ENCODE measurements around the gene SGTA.
A peak's percentile ranks its signal among the peaks of the same experiment; 100 is the strongest.
"Not testable (repeated sequence)": the region's sequence is repeated elsewhere in the genome, so short reads cannot be mapped to it uniquely, and the experiment has no call there.

SGTA gene

DNA sequence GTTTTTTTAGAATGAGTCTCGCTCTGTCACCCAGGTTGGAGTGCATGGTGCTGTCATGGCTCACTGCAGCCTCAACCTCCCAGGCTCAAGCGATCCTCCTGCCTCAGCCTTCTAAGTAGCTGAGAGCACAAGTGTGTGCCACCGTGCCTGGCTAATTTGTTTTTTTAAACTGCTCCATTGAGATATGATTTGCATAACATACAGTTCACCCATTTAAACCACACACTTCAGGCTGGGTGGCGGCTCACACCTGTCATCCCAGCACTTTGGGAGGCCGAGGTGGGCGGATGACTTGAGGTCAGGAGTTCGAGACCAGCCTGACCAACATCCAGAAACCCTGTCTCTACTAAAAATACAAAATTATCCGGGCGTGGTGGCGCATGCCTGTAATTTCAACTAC, 9.6 kb upstream of the SGTA start:
- DNase-seq: not testable (repeated sequence)

DNA sequence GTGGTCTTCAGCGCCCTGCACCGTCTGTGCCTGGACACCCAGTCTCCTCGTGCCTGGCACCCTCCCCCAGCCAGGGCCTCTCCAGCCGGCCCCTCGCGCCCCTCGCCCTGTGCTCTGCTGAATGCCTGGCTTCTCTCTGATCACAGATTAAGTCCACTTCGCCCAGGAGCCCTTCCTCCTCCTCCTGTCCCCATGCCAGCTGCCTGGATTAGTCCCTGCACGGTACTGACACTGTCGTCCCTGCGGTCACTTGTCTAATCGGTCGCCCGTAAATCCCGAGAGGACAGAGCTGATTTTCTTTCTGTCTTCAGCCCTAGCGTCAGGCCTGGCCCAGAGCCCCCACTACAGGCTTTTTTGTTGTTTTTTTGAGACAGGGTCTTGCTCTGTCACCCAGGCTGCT, 8.8 kb upstream of the SGTA start:
- no peak for DNase-seq

DNA sequence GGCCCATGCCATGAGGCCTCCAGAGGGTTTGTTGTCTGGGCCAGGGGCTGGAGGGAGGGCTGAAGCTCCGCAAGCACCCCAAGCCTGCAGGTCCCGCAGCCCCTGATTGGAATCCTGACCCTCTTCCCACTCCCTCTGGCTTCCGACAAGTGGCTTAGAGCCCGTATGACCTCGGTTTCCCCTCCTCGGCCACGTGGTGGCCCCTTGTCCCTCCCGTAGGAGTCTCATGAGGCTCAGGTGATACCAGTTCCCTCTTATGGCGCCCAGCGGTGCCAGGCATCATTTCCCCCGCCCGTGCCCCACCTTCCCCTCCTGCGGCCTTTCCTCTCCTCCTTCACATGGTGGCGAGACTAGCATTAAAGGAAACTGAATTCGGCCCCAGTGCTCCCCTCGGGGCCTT, 8.4 kb upstream of the SGTA start:
- DNase-seq: no peak

DNA sequence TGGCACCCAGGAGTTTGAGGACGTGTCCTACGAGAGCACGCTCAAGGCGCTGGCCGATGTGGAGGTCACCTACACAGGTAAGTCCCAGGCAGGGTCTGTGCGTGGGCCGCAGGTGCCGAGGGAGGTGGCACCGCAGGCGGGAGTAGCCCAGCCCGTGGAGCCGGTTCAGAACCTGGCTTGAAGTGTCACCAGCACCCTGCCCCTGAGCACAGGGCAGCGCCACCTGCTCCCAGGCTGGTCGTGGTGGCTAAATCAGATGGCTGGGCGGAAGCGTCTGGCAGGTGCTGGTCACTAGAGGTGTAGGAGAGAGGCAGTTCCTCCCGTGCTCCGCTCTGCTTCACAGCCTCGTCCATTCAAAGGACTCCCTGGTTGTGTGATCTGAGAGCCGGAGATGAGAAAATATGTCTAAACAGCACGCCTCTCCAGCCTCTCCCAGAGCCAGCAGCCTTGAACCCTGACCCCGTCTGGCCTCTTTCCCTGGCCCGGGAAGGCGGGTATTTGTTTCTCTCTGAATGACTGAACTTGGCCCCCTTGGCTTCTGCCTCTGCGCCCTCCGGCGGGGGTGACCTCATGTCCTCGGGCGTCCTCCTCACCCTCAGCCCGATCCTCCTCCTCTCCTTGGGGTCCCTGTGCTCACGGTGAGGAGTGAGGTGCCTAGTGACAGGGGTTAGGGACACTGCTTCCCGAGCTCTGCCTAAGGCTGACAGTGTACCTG, 7.6 kb upstream of the SGTA start:
- no peak for DNase-seq

DNA sequence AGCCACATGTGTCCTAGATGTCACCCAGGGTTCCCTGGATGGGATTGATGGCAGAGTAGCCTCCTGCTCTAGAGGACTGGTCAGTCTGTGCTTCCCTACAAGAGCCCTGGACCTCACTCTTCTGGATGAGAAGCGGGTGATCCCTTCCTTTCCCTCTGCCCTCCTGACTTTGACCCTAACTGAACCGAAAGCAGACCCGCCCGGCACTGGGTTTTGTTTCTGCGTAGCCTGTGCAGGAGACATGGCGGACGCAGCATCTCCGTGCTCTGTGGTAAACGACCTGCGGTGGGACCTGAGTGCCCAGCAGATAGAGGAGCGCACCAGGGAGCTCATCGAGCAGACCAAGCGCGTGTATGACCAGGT, 7.1 kb upstream of the SGTA start:
- no peak for DNase-seq

DNA sequence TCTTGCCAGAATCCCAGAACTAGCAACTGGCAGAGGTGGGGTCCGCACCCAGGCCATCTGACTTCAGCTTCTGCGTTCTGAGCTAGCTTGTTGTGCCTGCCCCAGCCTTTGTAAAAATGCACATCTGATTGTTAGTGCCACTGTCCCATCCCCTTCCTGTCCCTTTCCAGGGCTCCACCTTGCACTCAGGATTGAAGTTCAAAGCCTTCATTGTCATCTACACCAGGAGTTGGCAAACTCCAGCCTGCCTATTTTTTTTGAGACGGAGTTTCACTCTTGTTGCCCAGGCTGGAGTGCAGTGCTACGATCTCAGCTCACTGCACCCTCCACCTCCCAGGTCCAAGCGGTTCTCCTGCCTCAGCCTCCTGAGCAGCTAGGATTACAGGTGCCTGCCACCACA, 5.2 kb upstream of the SGTA start:
- no peak for DNase-seq

DNA sequence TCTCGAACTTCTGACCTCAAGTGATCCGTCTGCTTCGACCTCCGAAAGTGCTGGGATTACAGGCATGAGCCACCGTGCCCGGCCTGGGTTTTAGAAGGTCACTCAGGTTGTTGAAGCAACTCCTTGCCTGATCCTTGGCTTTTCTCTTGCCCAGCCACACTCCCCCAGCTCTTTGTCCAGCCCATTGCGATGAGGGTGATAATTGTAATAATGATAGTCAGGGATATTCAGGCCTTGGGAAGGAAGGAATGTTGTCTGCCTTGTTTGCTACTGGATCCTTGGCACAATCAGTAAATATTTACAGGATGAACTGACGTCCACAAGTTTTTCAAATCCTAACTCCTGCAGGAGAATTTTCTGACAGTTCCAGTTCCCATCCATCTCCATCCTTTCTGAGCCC, 4.0 kb upstream of the SGTA start:
- DNase-seq: no peak

DNA sequence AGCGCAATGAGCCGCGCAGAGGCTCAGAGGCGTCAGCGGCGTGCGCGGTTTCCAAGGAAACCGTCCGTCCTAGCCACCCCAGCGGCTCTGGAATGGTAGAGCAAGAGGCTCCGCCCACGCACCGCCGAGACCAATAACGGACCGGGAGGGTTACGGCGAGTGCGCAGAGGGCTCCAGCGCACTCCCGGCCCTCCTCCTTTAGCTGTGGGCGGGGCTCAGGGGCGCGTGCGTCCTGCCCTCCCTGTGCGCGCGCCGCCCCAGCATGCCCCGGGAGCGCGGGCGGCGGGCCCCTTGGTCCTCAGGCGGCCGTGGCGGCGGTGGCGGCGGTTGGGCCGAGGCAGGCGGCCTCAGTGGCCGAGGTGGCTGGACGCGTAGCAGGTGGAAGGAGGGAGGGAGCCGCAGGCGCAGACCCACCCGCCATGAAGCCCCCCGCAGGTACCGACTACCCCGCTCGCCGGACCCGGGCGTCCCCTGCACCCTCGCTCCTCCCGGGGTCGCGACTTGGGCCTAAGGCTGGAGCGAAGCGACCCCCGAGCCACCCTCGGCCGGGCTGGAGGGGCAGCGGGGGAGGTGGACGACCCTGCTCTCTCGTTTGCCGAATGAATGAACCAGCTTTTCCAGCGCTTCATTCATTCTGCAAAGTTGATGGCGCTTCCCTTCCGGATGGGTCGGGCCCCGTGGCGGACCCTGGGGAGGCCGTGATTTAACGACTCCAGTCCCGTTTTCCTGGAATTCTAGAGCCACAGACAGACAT, 2.3 kb upstream of the SGTA start, which contains the start of gene THOP1:
Gene THOP1, plus strand, starts transcription at position 260 of the 754 bp plus-strand sequence. Its CDS starts 160 bp downstream, at position 420.
- DNase-seq: peak; percentile 97

DNA sequence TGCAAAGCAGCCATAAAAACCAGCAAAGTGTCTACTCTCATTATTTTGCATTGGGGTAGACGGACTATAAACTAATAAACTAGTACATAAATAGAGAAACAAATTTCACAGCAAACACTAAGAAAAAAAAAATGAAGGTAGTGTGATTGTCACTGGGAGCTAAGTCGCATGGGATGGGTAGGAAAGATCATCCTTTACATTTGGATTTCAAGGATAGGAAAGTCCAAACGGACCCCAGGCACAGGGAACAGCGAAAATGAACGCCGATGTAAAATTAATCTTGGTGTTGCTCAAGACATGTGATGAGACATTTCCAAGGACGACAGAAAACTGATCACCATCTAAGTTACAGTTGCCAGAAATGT, 690 bp upstream of the SGTA start:
- no peak for DNase-seq

DNA sequence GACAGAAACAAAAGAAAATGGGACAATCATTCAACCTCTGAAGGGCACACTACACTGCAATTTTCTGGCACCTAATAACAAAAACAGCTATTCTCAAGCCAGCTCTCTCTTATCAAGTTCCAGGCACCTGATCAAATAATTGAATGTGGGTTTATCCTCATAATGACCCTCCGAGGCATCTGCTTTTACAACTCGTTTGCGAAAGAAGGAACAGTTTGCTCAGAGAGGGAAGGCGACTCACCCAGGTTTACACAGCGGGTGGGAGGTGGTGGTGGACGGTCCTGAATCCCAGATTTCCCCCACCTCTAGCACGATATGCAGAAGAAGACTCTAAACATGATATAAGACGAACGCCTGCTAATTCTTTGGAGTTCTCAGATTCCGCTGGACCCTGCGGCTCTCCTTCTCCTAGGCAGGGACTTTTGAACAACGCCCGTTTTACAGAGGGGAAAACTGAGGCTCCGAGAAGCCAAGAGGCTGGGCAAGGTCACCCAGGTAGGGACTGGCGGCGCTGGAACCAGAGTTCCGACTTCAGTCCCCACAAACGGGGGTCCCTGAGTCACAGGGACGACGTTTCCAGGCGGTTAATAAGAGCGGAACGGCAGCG, 641 bp downstream of the SGTA start:
- DNase-seq: no peak

DNA sequence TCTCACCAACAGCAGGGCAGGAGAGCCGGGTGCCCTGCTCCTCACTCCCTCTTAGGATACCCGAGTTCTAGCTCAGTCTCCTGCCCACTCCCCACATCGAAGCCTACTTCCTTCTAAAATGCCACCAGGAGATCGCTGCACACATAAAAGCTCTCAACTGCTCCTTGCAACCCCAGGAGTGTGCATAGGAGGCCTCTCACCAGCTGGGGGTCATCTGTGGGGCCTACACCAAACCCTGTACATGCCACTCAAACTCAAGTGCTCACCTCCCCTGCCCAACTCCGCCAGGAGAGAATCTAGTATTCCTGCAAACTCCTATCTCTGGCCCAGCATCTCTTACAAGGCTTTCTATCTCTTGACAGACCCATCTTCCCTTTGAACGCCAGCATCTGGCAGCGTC, 2.8 kb downstream of the SGTA start:
- no peak for DNase-seq

DNA sequence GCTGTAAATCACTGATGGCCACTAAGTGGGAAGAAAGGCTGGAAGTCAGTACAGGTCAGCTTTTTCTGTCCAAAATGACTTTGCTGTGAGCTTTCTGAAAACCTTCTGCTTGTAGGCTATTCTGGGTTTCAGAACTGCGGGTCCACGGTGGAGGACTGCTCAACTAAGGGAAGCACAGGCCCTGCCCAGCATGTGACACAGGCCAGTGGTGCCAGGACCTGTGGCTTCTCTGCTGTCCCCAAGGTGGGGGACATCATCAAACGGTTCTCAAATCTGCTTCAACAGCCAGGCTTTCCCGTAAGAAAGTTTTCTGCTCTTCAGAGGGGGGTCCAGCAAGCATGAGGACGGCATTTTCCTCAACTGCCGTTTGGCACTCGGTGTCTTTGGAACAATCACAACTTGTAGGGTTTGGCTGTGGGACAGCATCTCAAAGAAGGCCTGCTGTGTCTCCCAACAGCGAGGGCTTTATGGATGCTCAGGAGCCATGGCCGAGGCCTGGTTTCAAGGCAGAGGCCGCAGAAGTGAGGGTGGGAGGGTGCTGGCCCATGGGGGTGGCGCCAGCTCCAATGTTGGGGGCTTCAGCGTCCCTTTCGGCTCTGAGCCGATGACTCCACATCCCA, 3.8 kb downstream of the SGTA start:
- DNase-seq: no peak

DNA sequence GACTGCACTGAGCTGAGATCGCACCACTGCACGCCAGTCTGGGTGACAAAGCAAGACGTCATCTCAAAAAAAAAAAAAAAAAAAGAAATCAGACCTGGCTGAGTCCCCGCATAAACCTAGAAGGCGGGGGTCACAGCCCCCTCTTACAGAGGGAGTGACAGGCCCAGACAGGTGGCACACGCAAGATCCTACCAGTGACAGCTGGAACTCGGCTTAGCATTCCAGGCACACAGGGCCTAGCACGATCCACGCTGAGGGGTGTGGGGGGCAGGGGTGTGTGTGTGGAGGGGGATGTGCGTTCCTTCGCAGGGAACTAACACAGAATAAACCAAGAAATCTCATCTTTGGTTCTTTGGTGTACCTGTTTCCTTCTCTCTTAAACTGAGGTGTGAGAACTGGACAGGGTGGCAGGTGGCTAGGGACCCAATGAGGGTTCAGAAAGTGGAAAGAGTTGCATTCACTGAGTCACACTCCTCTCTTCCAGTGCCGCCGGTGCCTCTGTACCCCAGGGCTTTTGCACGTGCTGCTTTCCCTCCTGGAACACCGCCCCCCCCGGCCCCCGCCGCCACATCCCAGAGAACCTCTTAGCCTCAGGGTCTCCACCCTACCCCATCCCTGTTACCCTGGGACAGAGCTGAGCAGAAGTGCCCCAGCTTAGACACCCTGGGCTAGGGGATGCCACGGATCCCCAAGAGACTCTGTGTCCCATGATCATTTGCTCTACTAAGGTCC, 5.0 kb downstream of the SGTA start:
- no peak for DNase-seq

DNA sequence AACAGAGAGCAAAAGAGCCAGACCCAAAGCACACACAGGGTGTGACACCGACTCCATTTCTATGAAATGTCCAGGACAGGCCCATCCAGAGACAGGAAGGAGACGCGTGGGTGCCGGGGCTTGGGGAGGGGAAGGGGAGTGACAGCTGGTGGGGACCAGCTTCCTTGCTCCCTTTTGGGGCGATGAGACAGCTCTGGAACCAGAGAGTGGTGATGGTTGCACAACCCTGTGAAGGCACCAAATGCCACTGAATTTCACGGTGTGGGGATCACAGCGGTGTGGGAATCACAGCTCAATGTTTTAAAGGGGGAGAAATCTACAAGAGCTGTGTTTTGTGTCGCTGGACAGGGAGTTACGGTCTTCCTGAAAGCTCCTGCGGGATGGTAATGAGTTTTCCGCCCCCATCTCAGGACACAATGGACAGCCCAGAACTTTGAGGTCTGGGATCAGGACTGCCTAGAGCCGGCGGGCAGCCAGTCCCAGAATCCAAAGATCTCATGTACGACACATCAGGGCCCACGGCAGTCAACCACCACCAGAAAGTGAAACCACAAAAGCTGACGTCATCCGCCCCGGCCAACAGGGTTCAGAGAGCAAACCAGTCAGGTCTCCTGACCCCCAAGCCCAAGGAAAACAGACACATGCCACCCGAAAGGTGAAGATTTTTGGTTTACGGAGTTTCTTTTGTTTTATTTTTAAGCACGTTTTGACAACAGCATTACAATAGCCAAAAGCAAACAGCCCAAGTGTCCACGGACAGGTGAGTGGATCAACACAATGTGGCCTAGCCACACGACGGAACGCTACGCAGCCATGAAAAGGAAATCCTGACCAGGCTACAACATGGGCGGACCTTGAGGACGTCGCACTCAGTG, 7.3 kb downstream of the SGTA start:
- DNase-seq: no peak

DNA sequence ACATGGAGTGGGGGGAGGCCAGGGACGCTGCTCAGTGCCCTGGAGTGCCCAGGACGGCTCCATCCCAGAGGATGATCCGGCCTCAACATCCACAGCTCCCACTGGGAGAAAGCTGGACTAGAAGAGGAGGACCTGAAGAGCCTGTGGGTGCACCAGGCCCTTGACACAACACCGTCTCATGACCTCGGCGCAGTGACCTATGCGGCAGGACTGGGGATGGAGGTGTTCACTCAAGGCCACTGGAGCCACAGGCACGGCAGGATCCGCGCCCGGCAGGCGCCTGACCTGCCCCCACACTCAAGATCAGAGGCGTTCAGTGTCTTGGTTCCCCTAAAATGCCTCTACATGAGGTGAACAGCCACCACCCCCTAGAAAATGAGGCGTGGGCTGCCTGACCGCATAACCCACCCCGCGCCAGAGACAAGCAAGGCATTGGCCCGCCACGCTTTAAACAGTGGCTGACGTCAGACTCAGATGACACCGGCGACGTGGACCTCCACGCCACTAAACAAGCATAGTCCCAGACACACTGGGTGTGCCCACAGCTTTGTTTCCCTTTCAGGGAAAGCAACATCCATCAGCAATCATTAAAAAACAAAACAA, 8.0 kb downstream of the SGTA start:
- DNase-seq: no peak

DNA sequence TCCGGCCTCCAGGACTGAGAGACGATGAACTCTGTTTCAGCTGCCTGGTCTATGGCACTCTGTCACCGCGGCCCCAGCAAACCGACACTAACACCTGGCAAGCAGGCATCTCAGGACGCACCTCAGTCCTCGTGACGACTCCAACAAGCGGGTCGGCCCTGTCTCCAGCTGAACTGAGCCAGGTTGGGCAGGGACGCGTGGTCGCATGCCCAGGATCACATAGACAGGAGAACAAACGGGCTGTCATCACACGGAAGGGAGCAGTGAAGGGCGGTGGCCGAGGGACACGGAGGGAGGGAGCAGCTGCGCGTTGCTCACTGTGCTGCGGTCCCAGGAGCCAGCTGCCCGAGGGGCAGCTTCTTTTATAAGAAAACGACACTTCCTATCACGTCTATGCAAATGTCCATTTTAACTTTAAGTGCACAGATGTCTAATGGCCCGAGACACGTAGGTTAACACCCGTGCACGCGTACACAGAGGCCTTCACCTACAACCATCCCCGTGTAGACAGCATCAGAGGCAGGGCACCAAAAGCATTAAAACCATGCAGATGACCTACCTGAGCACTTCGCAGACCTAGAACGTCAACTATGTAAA, 8.9 kb downstream of the SGTA start:
- no peak for DNase-seq

DNA sequence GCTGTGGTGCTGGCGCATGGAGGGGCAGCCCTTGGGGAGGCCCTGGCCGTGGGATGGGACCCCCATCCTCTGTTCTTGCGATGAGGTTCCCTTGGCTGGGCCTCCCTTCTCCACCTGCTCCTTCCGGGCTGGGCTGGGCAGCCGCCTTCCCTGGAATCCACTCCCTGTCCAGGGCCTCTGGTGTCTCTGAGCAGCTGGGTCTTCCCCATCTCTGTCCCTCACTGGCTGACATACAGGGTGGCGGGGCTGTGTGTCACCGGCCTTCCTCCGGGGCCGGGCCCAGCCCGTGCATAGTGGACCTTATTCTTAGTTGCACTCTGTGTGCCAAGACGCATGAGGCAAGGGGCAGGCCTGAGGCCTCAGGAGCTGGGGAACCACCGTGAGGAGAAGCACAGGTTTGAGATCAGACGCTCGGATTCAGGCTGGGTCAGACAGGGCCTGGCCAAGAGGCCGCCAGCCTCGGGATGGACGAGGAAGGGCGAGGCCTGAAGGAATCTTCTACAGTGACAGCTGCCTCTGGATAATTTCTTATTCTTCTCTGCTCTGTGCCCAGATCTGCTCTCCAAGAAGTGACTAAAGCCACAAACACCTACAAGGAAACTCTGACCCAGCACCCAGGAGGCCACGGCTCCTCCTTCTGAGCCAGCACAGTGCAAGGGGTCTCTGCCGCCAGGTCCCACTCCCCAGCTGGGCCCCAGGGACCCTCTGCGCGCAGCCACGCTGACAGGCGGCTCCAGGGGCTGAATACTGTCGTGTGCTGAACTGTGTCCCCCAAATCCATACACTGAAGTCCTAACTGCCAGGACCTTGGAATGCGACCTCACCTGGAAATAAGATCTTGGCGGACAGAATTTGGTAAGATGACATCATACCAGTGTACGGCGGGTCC, 11.0 kb downstream of the SGTA start:
- DNase-seq: no peak

DNA sequence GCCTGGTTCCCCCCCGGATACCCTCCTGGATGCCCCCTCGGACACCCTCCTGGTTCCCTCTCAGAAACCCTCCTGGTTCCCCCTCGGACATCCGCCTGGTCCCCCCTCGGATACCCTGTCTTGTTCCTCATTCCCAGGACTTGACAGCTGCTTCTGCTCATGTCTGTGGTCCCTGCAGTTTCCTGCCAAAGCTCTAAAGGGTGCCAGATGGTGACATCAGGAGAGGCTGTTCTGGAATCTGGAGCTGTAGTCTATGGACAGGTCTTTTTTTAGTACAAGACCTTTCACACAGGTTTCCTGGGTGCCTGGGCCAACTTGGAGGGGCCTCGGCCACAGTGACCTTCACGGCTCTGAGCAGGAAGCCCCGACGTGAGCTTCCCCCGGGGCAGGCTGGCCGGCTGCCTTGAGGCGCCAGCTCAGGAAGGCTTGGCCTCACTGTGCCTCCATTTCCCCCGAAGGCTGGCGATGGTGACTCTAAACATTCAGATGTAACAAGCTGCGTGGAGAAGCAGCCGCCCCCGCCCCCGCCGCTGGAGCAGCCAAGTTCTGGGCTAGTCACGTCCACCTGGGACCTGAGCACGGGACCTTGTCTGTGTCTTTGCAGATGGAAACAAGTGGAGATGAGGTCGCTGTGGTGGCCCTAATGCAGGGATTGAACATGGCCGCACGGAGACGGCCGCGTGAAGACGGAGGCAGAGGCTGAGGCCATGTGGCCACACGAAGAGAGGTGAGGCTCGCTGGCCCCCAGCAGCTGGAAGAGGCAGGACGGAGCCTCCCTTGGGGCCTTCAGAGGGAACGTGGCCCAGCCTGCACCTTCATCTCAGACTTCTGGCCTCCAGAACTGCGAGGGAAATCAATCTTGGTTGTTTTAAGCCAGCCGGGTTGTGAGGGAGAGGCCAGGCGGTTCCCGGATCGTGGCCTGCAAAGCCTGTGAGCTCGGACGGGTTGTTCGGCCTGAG, 12.7 kb downstream of the SGTA start:
- DNase-seq: no peak

DNA sequence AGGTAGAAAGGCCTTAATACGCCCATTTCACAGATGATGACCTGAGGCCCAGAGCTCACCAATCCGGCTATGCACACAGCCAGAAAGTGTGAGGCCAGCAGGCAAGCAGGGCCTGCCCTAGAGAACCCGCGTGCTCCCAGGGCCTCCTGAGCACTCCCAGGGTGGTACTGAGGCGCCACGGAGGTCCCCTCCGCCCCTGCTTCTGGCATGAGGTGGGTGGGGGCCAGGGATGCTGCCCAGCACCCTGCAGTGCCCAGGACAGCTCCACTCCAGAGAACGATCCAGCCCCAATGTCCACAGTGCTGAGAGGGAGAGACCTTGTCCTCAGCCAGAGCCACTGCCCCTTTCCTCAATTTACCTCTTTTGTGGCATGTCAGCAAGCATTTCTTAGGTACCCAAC, 13.9 kb downstream of the SGTA start:
- no peak for DNase-seq

All from NCI-H446 treated with DMSO at 0.1 percent for 48 hours (cell line).